T-helper 1 cell treated with Interleukin-12 subunit alpha and Interleukin-12 subunit beta and Interleukin-4 antibody, amounts not matched to agents 30 μg/mL and 1 μg/mL, for 36 hours (primary cell): Measurements from ENCODE around the gene NUP188.

Experiments used
- H3K27ac Mint-ChIP-seq: one replicate; pipeline ENCODE4 v1.8.0; 2021; ENCODE audit warnings: mild to moderate bottlenecking, mixed read lengths
- H3K27me3 Mint-ChIP-seq: one replicate; pipeline ENCODE4 v1.8.0; 2021; ENCODE audit warnings: low read depth, mixed read lengths
- H3K36me3 Mint-ChIP-seq: one replicate; pipeline ENCODE4 v1.8.0; 2021; ENCODE audit warnings: low read depth, mixed read lengths
- H3K4me1 Mint-ChIP-seq: one replicate; pipeline ENCODE4 v1.8.0; 2021; ENCODE audit warnings: low read depth, mixed read lengths
- H3K4me3 Mint-ChIP-seq: one replicate; pipeline ENCODE4 v1.8.0; 2021; ENCODE audit warnings: mild to moderate bottlenecking, moderate library complexity, mixed read lengths
- H3K9me3 Mint-ChIP-seq: one replicate; pipeline ENCODE4 v1.8.0; 2021; ENCODE audit warnings: mixed read lengths

The NUP188 gene

GRCh38 chr9:129012893-129013448 lies 65.5 kb downstream of the NUP188 start:
- Mint-ChIP-seq H3K4me3 (no peak overlapping the region), H3K36me3 (peaks cover 2% of the 10 kb centered on the region), H3K4me1 (no peaks in the 10 kb centered on the region), H3K9me3 (no peaks in the 10 kb centered on the region), H3K27me3 (no peaks in the 10 kb centered on the region), H3K27ac (no peak overlapping the region)

- H3K36me3 Mint-ChIP-seq: peaks cover 2% of the 10 kb centered on the region
- H3K4me1 Mint-ChIP-seq: no peaks in the 10 kb centered on the region
- no peaks in the 10 kb centered on the region for H3K27me3 Mint-ChIP-seq
- H3K9me3 Mint-ChIP-seq: no peaks in the 10 kb centered on the region
- H3K4me3 Mint-ChIP-seq: no peak overlapping the region
- H3K27ac Mint-ChIP-seq: no peak overlapping the region
Measured at GRCh38 chr9:129013674-129014073, 66.2 kb downstream of the NUP188 start.

GRCh38 chr9:129014124-129014523 lies 66.6 kb downstream of the NUP188 start:
- no peak overlapping the region for H3K4me3 Mint-ChIP-seq
- no peak overlapping the region for H3K27ac Mint-ChIP-seq
- H3K36me3 Mint-ChIP-seq: peaks cover 4% of the 10 kb centered on the region
- no peaks in the 10 kb centered on the region for H3K27me3 Mint-ChIP-seq
- H3K9me3 Mint-ChIP-seq: no peaks in the 10 kb centered on the region
- H3K4me1 Mint-ChIP-seq: no peaks in the 10 kb centered on the region

GRCh38 chr9:129014608-129015007 lies 67.1 kb downstream of the NUP188 start:
- Mint-ChIP-seq H3K36me3 (peaks cover 4% of the 10 kb centered on the region), H3K4me3 (no peak overlapping the region), H3K9me3 (no peaks in the 10 kb centered on the region), H3K4me1 (no peaks in the 10 kb centered on the region), H3K27ac (no peak overlapping the region), H3K27me3 (no peaks in the 10 kb centered on the region)

GRCh38 chr9:129021091-129021490 lies 73.6 kb downstream of the NUP188 start:
- Mint-ChIP-seq H3K4me1 (peaks cover 23% of the 10 kb centered on the region), H3K9me3 (no peaks in the 10 kb centered on the region), H3K27me3 (no peaks in the 10 kb centered on the region), H3K27ac (peak overlapping the region; percentile 52), H3K4me3 (no peak overlapping the region), H3K36me3 (peaks cover 4% of the 10 kb centered on the region)

- Mint-ChIP-seq H3K4me1 (peaks cover 27% of the 10 kb centered on the region), H3K27ac (no peak overlapping the region), H3K4me3 (no peak overlapping the region), H3K9me3 (no peaks in the 10 kb centered on the region), H3K27me3 (no peaks in the 10 kb centered on the region), H3K36me3 (peaks cover 4% of the 10 kb centered on the region)
Measured at GRCh38 chr9:129022037-129022436, 74.5 kb downstream of the NUP188 start.

GRCh38 chr9:129023036-129023907 lies 75.8 kb downstream of the NUP188 start:
- no peaks in the 10 kb centered on the region for H3K9me3 Mint-ChIP-seq
- H3K4me1 Mint-ChIP-seq: peaks cover 32% of the 10 kb centered on the region
- no peak overlapping the region for H3K4me3 Mint-ChIP-seq
- peaks cover 4% of the 10 kb centered on the region for H3K36me3 Mint-ChIP-seq
- no peak overlapping the region for H3K27ac Mint-ChIP-seq
- no peaks in the 10 kb centered on the region for H3K27me3 Mint-ChIP-seq

GRCh38 chr9:129023908-129024233 lies 76.4 kb downstream of the NUP188 start:
- Mint-ChIP-seq H3K27ac (no peak overlapping the region), H3K36me3 (peaks cover 3% of the 10 kb centered on the region), H3K9me3 (no peaks in the 10 kb centered on the region), H3K4me1 (peaks cover 32% of the 10 kb centered on the region), H3K4me3 (no peak overlapping the region), H3K27me3 (no peaks in the 10 kb centered on the region)

- H3K27ac Mint-ChIP-seq: peak overlapping the region; percentile 26
- no peaks in the 10 kb centered on the region for H3K9me3 Mint-ChIP-seq
- H3K4me3 Mint-ChIP-seq: peak overlapping the region; percentile 84
- H3K36me3 Mint-ChIP-seq: peaks cover 2% of the 10 kb centered on the region
- peaks cover 27% of the 10 kb centered on the region for H3K4me1 Mint-ChIP-seq
- no peaks in the 10 kb centered on the region for H3K27me3 Mint-ChIP-seq
Measured at GRCh38 chr9:129026442-129027223, 79.1 kb downstream of the NUP188 start.

- H3K27me3 Mint-ChIP-seq: no peaks in the 10 kb centered on the region
- H3K4me1 Mint-ChIP-seq: peaks cover 23% of the 10 kb centered on the region
- H3K36me3 Mint-ChIP-seq: no peaks in the 10 kb centered on the region
- H3K27ac Mint-ChIP-seq: peak overlapping the region; percentile 75
- H3K9me3 Mint-ChIP-seq: no peaks in the 10 kb centered on the region
- H3K4me3 Mint-ChIP-seq: peak overlapping the region; percentile 84
Measured at GRCh38 chr9:129027224-129027684, 79.8 kb downstream of the NUP188 start.

- Mint-ChIP-seq H3K27me3 (no peaks in the 10 kb centered on the region), H3K9me3 (no peaks in the 10 kb centered on the region), H3K4me1 (peaks cover 20% of the 10 kb centered on the region), H3K36me3 (no peaks in the 10 kb centered on the region), H3K27ac (peak overlapping the region; percentile 75), H3K4me3 (peak overlapping the region; percentile 84)
Measured at GRCh38 chr9:129027685-129028191, 80.2 kb downstream of the NUP188 start.

- H3K27ac Mint-ChIP-seq: peak within 1 kb of the TSS; percentile 75
- no peaks in the 10 kb centered on the region for H3K9me3 Mint-ChIP-seq
- H3K27me3 Mint-ChIP-seq: no peaks in the 10 kb centered on the region
- peaks cover 17% of the 10 kb centered on the region for H3K4me1 Mint-ChIP-seq
- H3K4me3 Mint-ChIP-seq: peak within 1 kb of the TSS; percentile 84
- no peaks in the 10 kb centered on the region for H3K36me3 Mint-ChIP-seq
Measured at GRCh38 chr9:129028192-129028966, 80.9 kb downstream of the NUP188 start, which contains the start of gene SH3GLB2. SH3GLB2 (minus strand) TSS chr9:129028331; CDS start chr9:129028154, 177 bp downstream.

- Mint-ChIP-seq H3K27me3 (no peaks in the 10 kb centered on the region), H3K9me3 (no peaks in the 10 kb centered on the region), H3K27ac (no peak overlapping the region), H3K4me3 (peak overlapping the region; percentile 10), H3K4me1 (peaks cover 13% of the 10 kb centered on the region), H3K36me3 (no peaks in the 10 kb centered on the region)
Measured at GRCh38 chr9:129030191-129030590, 82.7 kb downstream of the NUP188 start.

GRCh38 chr9:129031514-129031913 lies 84.0 kb downstream of the NUP188 start:
- Mint-ChIP-seq H3K27ac (no peak overlapping the region), H3K4me3 (no peak overlapping the region), H3K9me3 (no peaks in the 10 kb centered on the region), H3K36me3 (no peaks in the 10 kb centered on the region), H3K27me3 (no peaks in the 10 kb centered on the region), H3K4me1 (peaks cover 11% of the 10 kb centered on the region)
